Measurements from ENCODE around the gene CAPN2.

Gene CAPN2

GRCh38 chr1:223684488-223684792 lies 27.9 kb upstream of the CAPN2 start:
- H3K9me3 ChIP-seq (ENCODE audit: insufficient read depth, low read length): no peaks in the 10 kb centered on the region
- no peak overlapping the region for H3K4me3 ChIP-seq (ENCODE audit: insufficient read depth, low read length, poor library complexity, severe bottlenecking)
- H3F3A ChIP-seq (ENCODE audit: insufficient read depth): no peaks in the 10 kb centered on the region
- H4K20me1 ChIP-seq (ENCODE audit: low read depth, low read length): no peaks in the 10 kb centered on the region
- no peak overlapping the region for H3K4me2 ChIP-seq (ENCODE audit: low read depth, low read length, poor library complexity, severe bottlenecking)
- no peak overlapping the region for H2AFZ ChIP-seq (ENCODE audit: low read depth, low read length, severe bottlenecking)
- no peaks in the 10 kb centered on the region for H3K36me3 ChIP-seq (ENCODE audit: low read length)
- TF ChIP-seq EZH2phosphoT487 (conservative IDR thresholded peaks at IDR 0.05; ENCODE audit: low read length) (no peak), CTCF (IDR thresholded peaks at IDR 0.05; ENCODE audit: insufficient read depth, low read length, poor library complexity, severe bottlenecking) (peak; percentile 8)
- H3K79me2 ChIP-seq (ENCODE audit: insufficient read depth, low read length): no peaks in the 10 kb centered on the region
- no peak overlapping the region for H3K27ac ChIP-seq (ENCODE audit: low read depth, low read length)
- no peaks in the 10 kb centered on the region for H3K9me2 ChIP-seq (replicated peaks; ENCODE audit: insufficient read depth, low read length)
- no peak overlapping the region for H3K9ac ChIP-seq (ENCODE audit: low read length)
- no peaks in the 10 kb centered on the region for H3K27me3 ChIP-seq (ENCODE audit: low read length)

GRCh38 chr1:223691121-223691520 lies 21.2 kb upstream of the CAPN2 start:
- Histone ChIP-seq H3K36me3 (ENCODE audit: low read length) (no peaks in the 10 kb centered on the region), H3K9me2 (replicated peaks; ENCODE audit: insufficient read depth, low read length) (no peaks in the 10 kb centered on the region), H3K4me3 (ENCODE audit: insufficient read depth, low read length, poor library complexity, severe bottlenecking) (no peak overlapping the region), H3K27me3 (ENCODE audit: low read length) (no peaks in the 10 kb centered on the region), H3F3A (ENCODE audit: insufficient read depth) (no peaks in the 10 kb centered on the region), H4K20me1 (ENCODE audit: low read depth, low read length) (no peaks in the 10 kb centered on the region), H3K27ac (ENCODE audit: low read depth, low read length) (no peak overlapping the region), H3K79me2 (ENCODE audit: insufficient read depth, low read length) (no peaks in the 10 kb centered on the region), H2AFZ (ENCODE audit: low read depth, low read length, severe bottlenecking) (no peak overlapping the region), H3K9ac (ENCODE audit: low read length) (no peak overlapping the region), H3K9me3 (ENCODE audit: insufficient read depth, low read length) (no peaks in the 10 kb centered on the region), H3K4me2 (ENCODE audit: low read depth, low read length, poor library complexity, severe bottlenecking) (no peak overlapping the region)
- TF ChIP-seq EZH2phosphoT487 (conservative IDR thresholded peaks at IDR 0.05; ENCODE audit: low read length) (no peak), CTCF (IDR thresholded peaks at IDR 0.05; ENCODE audit: insufficient read depth, low read length, poor library complexity, severe bottlenecking) (no peak)

GRCh38 chr1:223695014-223695548 lies 17.3 kb upstream of the CAPN2 start:
- Histone ChIP-seq H3F3A (ENCODE audit: insufficient read depth) (no peaks in the 10 kb centered on the region), H3K9ac (ENCODE audit: low read length) (no peak overlapping the region), H3K36me3 (ENCODE audit: low read length) (no peaks in the 10 kb centered on the region), H4K20me1 (ENCODE audit: low read depth, low read length) (no peaks in the 10 kb centered on the region), H3K4me3 (ENCODE audit: insufficient read depth, low read length, poor library complexity, severe bottlenecking) (no peak overlapping the region), H3K79me2 (ENCODE audit: insufficient read depth, low read length) (no peaks in the 10 kb centered on the region), H3K27ac (ENCODE audit: low read depth, low read length) (no peak overlapping the region), H3K9me3 (ENCODE audit: insufficient read depth, low read length) (no peaks in the 10 kb centered on the region), H3K27me3 (ENCODE audit: low read length) (no peaks in the 10 kb centered on the region), H3K4me2 (ENCODE audit: low read depth, low read length, poor library complexity, severe bottlenecking) (no peak overlapping the region), H2AFZ (ENCODE audit: low read depth, low read length, severe bottlenecking) (no peak overlapping the region), H3K9me2 (replicated peaks; ENCODE audit: insufficient read depth, low read length) (no peaks in the 10 kb centered on the region)
- no peak for TF ChIP-seq CTCF (IDR thresholded peaks at IDR 0.05; ENCODE audit: insufficient read depth, low read length, poor library complexity, severe bottlenecking)
- TF ChIP-seq EZH2phosphoT487 (conservative IDR thresholded peaks at IDR 0.05; ENCODE audit: low read length): no peak

Measured in SU-DHL-6 (cell line).